ENCODE results near the gene BIVM.

DNA sequence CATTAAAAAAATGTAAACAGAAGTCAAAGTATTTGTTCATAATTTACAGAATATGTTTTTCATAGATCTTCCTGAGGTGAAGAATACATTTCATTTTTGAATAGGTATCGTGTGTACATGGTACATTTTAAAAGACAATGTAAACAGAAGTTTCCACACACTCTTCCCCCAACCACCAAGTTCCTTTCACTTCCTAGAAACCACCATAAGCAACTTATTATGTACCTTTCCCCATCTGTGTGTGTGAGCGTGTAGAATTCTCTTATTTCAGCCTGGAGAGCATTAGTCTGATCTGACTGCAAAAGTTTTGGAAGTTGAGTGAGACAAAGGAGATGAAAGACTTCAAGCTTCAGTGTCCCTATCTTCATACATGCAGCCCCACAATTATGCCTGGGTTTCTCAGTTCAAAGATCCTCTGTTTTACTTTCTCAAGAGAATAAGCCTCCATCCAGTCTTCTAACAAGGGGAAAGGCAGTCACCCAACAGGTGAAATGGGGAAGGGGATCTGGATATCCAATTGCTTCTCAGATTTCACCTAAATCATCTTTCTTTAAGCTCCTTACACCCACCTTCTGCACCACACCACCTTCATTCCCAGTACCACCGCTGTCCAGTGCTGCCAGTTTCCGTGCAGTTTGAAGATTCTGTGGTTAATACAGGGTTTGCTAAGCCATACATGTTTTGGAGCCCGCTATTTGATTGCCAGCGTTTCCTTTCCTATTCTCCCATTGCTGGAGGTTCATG is 27.4 kb upstream of the BIVM start:
- TF ChIP-seq, protein P1, sequence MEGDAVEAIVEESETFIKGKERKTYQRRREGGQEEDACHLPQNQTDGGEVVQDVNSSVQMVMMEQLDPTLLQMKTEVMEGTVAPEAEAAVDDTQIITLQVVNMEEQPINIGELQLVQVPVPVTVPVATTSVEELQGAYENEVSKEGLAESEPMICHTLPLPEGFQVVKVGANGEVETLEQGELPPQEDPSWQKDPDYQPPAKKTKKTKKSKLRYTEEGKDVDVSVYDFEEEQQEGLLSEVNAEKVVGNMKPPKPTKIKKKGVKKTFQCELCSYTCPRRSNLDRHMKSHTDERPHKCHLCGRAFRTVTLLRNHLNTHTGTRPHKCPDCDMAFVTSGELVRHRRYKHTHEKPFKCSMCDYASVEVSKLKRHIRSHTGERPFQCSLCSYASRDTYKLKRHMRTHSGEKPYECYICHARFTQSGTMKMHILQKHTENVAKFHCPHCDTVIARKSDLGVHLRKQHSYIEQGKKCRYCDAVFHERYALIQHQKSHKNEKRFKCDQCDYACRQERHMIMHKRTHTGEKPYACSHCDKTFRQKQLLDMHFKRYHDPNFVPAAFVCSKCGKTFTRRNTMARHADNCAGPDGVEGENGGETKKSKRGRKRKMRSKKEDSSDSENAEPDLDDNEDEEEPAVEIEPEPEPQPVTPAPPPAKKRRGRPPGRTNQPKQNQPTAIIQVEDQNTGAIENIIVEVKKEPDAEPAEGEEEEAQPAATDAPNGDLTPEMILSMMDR (conservative IDR thresholded peaks at IDR 0.05; ENCODE audit: low read depth in 2 of 2) = no peak
- TF ChIP-seq JUNB (IDR thresholded peaks at IDR 0.05; ENCODE audit: unreplicated experiment) (no peak), EZH2 (IDR thresholded peaks at IDR 0.05; ENCODE audit: low read depth, unreplicated experiment) (no peak), POLR2AphosphoS5 (IDR thresholded peaks at IDR 0.05; ENCODE audit: low read depth) (no peak), EZH2phosphoT487 (IDR thresholded peaks at IDR 0.05; ENCODE audit: unreplicated experiment) (no peak), CREB1 (CRISPR knock-in tag; IDR thresholded peaks at IDR 0.05; ENCODE audit: low read depth) (no peak), ZNF114 (CRISPR knock-in tag; IDR thresholded peaks at IDR 0.05) (no peak)
- TF ChIP-seq, protein P2, sequence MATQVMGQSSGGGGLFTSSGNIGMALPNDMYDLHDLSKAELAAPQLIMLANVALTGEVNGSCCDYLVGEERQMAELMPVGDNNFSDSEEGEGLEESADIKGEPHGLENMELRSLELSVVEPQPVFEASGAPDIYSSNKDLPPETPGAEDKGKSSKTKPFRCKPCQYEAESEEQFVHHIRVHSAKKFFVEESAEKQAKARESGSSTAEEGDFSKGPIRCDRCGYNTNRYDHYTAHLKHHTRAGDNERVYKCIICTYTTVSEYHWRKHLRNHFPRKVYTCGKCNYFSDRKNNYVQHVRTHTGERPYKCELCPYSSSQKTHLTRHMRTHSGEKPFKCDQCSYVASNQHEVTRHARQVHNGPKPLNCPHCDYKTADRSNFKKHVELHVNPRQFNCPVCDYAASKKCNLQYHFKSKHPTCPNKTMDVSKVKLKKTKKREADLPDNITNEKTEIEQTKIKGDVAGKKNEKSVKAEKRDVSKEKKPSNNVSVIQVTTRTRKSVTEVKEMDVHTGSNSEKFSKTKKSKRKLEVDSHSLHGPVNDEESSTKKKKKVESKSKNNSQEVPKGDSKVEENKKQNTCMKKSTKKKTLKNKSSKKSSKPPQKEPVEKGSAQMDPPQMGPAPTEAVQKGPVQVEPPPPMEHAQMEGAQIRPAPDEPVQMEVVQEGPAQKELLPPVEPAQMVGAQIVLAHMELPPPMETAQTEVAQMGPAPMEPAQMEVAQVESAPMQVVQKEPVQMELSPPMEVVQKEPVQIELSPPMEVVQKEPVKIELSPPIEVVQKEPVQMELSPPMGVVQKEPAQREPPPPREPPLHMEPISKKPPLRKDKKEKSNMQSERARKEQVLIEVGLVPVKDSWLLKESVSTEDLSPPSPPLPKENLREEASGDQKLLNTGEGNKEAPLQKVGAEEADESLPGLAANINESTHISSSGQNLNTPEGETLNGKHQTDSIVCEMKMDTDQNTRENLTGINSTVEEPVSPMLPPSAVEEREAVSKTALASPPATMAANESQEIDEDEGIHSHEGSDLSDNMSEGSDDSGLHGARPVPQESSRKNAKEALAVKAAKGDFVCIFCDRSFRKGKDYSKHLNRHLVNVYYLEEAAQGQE (IDR thresholded peaks at IDR 0.05; ENCODE audit: unreplicated experiment) = no peak
